Activated CD8-positive, alpha-beta memory T cell treated with anti-CD3 and anti-CD28 coated beads for 24 hours (primary cell): ENCODE data around the gene XKR8.
A peak's percentile ranks its signal among the peaks of the same experiment; 100 is the strongest.

ENCODE experiments used
- DNase-seq: peaks from one replicate; pipeline ENCODE4 v3.0.0-alpha.2; 2020

XKR8 gene, protein sequence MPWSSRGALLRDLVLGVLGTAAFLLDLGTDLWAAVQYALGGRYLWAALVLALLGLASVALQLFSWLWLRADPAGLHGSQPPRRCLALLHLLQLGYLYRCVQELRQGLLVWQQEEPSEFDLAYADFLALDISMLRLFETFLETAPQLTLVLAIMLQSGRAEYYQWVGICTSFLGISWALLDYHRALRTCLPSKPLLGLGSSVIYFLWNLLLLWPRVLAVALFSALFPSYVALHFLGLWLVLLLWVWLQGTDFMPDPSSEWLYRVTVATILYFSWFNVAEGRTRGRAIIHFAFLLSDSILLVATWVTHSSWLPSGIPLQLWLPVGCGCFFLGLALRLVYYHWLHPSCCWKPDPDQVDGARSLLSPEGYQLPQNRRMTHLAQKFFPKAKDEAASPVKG

DNA sequence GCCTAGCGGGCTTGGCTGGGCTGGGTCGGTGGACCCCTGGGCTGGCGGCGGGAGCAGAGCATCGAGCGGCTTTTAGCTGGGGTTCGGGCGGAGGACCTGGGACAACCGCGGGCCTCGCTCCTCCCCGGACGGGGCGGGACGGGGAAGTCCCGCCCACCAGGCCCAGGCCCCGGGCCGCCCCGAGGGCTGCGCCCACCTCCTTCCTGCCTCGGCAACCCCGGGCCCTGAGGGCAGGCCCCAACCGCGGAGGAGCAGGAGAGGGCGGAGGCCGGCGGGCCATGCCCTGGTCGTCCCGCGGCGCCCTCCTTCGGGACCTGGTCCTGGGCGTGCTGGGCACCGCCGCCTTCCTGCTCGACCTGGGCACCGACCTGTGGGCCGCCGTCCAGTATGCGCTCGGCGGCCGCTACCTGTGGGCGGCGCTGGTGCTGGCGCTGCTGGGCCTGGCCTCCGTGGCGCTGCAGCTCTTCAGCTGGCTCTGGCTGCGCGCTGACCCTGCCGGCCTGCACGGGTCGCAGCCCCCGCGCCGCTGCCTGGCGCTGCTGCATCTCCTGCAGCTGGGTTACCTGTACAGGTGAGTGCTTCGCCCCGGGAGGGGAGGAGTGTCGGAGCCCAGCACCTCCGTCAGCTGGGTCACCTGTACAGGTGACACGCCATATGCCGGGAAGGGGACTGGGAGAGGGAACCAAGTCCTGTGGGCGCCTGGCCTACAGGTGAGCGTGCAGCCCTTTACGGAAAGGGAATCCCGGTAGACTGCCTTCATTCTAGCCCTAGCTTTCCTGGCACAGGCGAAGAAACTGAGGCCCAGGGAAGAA is at the start of gene XKR8:
Gene XKR8, plus strand, starts transcription at position 182 of the 812 bp plus-strand sequence. Its CDS starts 97 bp downstream, at position 279.
- DNase-seq = peak; percentile 93

DNA sequence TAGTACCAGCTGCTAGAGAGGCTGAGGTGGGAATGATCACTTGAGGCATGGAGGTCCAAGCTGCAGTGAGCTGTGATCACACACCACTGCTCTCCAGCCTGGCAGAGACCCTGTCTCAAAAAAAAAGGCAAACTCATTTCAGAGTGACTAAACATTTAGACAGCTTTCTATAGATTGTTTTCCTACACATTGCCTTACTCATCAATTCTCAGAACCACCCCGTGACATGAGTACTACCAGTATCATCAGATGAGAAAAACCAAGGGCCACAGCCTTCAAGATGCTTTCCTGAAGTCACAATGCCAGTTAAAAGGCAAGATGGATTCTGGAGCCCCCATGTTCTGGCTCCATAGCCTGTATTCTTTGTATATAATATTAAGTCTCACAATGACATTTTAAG is 47.3 kb upstream of the XKR8 start:
- DNase-seq = no peak

DNA sequence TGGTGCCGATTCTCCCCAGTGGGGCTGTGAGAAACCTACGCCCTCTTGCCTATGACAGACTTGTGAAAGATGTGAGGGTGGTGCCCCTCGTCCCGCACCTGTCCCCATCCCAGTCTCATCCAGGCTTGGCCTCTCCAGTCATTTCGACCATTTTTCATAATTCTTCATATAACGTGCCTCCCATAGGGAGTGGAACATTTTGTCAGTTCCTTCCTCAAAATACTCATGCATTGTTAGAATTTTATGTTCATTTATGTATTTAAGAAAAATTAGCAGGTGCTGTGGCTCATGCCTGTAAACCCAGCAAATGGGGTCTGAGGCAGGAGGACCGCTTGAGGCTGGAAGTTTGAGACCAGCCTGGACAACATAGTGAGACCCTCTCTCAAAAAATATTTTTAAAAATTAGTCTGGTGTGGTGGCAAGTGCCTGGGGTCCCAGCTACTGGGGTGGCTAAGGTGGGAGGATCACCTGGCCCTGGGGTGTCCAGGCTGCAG is 44.6 kb upstream of the XKR8 start:
- DNase-seq = no peak

DNA sequence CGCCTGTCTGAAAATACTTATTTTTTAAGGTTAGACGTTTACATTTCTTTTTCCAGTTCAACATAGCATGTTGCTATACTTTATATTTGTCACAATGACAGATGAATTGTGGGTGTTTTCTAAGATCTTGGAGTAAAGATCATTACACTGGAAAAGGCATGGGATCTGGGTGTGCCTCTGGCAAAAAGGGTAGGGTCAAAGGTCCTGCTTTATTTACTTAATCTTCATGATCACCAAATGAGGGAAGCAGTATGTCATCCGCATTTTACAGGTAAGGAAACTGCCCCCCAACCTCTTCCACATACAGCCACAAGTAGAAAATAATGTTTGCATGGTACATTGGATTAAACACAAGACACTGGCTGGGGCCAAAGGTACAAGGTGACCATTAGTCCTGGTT is 37.5 kb upstream of the XKR8 start:
- DNase-seq = no peak

DNA sequence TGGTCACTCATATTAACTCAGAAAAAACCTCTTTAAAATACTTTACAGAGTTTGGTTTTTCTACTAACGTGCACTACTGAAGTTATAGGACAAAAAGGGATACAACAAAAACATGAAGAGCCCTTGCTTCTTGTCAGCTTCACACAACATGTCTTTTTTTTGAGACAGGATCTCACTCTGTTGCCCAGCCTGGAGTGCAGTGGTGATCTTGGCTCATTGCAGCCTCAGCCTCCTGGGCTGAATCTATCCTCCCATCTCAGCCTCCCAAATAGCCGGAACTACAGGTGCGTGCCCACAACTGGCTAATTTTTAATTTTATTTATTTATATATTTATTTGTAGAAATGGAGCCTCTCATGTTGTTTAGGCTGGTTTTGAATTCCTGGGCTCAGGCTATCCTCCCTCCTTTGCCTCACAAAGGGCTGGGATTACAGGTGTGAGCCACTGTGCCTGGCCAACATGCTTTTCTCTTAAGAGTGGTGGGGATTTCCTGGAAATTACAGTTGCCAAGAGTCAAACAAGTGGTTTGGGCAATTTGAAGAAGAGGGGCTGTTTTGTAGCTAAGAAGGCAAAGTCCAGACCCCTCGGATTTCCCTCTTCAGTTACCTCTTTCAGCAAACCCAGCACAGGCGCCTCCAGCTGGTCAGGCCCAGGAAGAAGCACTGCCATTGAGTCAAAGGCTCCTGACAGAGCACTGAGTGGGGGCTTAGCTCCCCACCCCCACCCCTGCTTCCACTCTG is 31.4 kb upstream of the XKR8 start:
- DNase-seq = no peak

DNA sequence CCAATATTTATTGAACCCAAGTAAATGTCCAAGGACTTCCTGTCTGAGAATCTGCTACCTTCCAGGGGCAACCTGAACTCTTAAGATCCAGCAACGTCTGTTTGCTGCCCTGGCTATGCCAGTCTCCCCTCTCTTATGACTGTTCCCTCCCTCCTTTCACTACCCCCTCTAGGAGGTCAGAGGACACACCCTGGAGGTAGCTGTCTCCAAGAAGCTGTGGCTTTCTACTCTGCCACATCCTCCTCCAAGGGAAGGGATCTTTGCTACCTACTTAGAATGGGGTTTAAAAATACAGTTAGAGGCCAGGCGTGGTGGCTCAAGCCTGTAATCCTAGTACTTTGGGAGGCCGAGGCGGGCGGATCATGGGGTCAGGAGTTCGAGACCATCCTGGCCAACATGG is 28.6 kb upstream of the XKR8 start:
- no peak for DNase-seq

DNA sequence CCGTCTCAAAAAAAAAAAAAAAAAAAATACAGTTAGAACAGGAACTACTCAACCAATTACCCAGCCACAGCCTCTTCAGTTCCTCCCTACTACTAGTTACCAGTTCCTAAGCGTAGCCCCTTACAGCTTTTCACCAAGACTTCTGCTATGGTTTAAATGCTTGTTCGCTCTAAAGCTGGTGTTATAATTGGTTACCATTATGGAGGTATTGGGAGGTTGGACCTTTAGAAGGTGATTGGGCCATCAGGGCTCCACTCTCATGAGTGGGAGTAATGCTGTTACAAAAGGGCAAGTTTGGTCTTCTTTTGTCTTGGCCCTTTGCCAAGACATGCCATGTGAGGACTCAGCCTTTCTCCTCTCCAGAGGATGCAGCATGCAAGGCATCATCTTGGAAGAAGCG is 28.0 kb upstream of the XKR8 start:
- no peak for DNase-seq

DNA sequence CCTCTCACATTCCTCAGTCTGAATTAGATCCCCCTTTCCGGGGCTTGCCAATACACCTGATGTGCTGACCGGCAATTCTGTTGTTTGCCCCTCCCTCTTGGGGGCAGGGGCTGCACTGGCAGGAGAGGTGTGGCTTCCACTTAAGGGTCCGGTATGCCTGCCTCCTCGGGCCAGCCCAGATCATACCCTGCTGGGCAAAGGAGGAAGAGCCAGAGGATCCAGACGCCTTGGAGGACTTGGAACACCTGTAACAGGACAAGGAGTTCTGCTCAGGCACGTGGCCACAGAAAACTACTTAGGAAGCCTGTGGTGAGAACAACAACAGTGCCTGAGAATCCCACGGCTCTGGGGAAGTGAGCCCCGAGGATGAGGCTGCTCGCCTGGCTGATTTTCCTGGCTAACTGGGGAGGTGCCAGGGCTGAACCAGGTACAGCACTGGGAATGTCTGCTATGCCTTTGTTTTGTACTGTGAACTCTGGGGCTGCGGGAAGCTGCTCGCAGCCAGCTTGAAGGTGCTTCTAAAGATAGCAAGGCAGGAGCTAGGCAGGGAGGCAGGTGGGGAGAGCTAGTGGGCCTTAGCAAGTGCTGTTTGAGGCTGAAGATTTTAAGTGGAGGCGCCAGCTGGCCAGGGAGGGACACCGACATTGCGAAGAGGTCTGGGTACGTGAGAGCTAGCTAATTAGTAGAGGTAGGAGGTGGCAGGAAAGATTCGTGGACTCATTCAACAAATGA is 24.8 kb upstream of the XKR8 start, which contains the start of gene SMPDL3B:
Gene SMPDL3B, plus strand, starts transcription at position 183 of the 732 bp plus-strand sequence. Its CDS starts 184 bp downstream, at position 367.
- DNase-seq = no peak

DNA sequence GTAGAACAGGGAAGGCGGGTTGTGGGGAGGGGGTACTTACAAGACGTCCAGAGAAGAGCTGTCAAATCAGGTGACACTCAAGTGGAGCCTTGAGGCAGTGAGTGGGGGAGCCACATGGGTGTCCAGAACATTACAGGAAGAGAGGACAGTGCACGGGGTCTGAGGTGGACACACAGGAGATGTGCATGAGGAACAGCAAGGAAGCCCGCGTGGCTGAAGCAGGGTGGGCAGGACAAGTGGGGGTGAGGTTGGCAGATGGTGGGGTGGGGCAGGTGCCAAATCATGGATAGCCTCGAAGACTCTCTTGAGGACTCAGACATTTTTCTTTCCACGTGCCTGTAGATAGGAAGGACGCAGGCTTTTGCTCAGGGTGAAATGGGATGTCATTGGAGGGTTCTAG is 24.1 kb upstream of the XKR8 start:
- no peak for DNase-seq

DNA sequence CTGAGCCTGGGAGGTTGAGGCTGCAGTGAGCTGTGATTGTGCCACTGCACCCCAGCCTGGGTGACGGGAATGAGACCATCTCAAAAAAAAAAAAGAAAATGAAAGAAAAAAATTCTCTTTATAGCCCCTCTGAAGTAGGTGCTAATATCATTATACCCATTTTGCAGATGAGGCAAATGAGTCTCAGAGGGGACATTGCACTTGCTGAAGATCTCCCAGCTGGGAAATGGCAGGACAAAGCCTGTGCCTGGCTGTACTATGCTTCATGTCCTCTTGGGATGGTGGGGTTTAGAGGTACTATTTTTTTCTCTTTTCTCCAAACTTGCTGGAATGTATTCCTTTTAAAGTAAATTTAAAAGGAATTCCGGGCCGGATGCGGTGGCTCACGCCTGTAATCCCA is 23.4 kb upstream of the XKR8 start:
- no peak for DNase-seq

DNA sequence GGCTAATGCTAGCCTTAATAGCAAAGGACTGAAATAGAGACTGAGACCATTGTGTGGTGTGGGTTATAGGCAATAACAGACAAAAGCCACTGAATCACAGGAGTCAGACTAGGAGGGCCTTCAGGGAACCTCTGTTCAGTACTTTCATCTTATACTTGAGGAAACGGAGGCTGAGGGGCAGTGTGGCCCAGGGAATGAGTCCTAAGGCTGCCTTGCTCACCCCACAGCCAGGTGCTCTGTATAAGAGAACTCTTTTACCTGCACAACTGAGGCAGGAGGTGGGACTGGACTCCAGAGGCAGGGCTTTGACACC is 22.3 kb upstream of the XKR8 start:
- DNase-seq = no peak

DNA sequence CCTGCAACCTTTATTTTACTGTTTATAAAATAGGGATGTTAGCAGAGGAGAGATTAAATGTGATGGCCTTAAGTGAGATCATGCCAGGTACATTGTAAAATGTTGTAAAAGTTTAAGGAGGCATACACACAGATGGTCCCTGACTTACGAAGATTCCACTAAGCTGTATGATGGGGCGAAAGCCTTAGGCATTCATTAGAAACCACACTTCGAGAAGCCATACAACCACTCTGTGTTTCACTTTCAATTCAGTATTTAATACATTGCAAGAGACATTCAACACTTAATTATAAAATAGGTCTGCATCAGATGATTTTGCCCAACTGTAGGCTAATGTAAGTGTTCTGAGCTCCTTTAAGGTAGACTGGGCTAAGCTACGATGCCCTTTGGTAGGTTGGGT is 21.3 kb upstream of the XKR8 start:
- DNase-seq = no peak

DNA sequence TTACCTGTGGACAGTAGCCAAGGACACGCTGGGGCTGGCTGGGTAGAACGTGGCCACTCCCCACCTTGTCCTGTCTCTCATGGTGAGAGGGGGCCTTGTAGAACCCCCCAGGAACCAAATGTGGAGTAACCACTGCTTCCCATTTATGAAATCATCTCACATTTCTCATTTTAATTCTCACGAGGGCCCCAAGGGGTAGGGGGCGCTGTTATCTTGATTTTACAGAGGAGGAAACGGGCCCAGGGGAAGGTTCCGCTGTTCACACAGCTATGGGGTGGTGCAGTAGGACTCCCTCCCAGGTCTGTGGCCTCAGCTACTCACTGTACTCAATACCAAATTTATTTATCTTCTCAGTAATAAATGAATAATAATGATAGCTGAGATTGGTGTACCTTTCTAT is 19.5 kb upstream of the XKR8 start:
- peak; percentile 85 for DNase-seq

DNA sequence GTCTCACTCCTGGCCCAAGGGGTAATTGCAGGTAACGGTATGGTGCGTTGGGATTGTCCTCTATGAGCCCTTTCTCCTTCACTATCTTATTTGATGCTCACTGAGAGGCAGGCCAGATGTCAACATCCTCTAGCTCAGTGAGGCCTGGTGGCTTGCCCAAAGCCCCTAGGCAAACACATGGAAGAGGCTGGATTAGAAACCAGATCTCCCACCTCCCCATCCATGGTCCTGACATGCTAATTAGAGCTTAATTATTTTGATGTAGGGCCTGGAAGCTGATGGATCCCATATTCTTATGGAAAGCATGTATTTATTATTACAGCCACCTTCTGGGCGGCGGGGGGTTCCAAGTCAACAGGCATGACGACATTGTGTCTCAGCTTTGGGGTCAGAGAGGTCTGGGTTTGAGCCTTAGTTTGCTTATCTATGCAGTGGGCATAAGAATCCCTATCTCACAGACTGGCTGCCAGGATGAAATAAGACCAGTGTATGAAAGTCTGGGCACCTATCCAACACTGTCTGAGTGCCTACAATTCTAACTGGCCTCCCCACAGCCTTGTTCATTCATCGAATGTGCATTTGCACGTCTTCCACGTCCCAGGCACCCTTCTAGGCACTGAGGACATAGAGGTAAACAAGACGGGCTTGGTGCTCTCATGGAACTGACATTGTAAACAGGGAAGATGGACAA is 18.8 kb upstream of the XKR8 start:
- DNase-seq = no peak

DNA sequence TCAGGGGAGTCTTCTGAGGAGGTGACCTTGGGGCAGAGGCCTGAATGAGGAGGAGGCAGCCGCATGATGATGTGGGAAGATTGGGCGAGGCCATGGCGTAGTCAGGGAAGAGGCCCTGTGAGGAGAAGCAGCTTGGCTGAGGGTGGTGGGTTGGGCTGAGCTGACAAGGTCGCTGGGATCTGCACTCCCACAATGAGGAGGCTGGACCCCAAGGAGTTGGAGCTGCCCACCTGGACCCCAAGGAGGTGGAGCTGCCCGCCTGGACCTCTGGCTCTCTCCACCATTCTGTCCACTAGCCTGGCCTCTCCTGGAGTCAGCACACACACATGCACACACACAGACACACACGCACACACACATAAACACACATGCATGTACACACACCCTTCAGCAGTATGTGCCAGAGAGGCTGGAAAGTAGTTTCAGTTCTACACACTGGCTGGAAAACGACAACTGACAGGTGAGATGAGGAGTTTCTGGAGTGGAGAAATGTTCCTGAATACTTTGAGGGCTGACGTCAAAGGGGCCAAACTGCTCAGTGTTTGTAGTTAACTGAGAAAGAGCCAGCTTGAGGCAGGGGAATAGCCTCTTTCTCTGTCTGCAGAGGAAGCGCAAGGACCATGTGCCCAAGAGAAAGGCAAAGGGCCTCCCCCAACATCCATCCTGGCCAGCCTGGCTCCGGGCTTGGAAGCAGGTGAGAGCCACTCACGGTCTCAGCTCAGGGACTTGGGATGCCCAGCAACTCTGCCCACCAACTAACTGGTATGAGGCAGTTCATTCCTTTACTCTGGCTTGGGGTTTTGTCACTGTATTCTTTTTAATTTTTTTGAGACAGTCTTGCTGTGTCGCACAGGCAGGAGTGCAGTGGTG is 17.9 kb upstream of the XKR8 start:
- no peak for DNase-seq

DNA sequence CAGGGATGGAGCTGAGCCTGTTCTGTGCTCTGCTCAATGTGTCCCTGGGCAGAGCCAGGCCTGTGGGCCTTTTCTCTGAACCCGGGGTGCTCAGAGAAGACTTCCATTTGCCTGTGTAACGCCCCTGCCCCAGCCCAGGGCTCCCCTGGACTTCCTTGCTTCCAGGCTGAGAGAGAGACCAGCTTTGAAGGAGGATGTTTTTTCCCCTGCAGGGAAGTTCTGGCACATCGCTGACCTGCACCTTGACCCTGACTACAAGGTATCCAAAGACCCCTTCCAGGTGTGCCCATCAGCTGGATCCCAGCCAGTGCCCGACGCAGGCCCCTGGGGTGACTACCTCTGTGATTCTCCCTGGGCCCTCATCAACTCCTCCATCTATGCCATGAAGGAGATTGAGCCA is 14.8 kb upstream of the XKR8 start:
- no peak for DNase-seq

DNA sequence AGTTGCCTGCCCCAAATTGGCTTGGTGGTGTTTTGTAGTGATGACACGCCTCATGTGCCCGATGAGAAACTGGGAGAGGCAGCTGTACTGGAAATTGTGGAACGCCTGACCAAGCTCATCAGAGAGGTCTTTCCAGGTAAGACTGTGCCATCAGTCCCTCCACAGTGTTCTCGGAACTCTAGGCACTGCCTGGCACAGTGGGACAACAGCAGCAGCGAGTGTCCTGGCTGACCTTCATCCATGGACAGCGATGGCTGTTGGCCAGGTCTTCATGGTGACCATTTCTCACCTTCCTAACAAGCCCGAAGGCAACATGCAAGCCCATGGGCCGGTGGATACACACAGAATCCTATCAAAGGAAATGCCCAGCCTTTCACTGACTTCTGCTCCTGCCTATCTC is 10.7 kb upstream of the XKR8 start:
- DNase-seq = no peak

DNA sequence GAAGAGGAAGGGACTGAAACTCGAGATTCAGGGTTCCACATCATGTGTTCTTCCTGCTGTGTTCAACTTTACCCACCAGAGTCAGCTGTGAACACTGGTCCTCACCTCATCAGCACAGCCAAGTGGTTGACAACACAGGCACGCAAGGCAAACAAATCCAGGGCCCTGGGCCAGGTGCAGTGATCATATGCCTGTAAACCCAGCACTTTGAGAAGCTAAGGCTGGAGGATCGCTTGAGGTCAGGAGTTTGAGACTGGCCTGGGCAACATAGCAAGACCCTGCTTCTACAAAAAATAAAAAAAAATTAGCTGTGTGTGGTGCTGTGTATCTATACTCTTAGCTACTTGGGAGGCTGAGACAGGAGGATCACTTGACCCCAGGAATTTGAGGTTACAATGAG is 8.4 kb upstream of the XKR8 start:
- DNase-seq = no peak

DNA sequence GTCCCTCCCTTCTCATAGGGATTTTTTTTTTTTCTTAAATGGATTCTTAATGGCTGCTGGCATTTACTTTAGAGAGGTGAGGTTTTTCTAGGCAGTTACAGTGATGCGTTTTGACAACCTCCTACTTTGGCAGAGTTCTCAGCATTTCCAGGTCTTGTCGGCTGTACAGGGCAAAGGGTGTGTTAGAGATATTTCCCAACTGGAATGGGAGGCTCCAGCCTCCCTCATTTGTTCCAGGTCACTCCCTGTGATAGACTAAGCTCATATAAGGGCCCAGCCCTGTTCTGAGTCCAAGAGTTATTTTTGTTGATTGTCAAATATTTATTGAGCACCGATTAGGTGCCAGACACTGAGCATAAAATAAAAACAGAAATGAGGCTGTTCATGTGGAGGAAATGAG is 7.6 kb upstream of the XKR8 start:
- no peak for DNase-seq

DNA sequence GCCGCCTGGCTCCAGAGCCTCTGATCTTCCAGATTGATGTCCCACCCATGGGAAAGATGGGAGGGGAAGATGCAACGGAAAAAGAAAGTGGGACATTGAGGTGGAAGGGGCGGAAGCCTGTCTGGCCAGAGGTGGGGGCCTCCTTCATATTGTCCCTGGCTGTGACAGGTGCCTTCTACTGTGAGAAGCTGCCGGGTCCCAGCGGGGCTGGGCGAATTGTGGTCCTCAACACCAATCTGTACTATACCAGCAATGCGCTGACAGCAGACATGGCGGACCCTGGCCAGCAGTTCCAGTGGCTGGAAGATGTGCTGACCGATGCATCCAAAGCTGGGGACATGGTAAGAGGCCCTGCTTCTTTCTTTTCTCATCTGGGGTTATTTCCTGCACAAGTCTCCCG is 5.6 kb upstream of the XKR8 start:
- no peak for DNase-seq

DNA sequence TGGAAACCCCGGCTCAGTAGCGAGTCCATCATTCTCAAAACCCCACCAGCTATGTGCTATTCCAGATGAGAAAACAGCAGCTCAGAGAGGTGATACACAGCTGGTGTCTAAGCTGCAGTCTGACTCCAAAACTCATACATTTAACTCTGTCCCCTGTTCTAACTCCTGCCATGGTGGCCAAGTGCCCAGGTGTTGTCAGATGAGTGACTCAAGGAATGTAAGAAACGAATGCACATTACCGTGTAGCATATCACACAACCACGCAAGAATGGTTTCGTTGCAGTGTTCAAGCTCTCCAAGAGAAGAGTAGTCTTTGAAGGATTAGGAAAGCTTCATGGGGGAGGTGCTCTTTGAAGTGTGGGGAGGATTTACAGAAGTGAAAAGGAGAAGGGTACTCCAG is 4.7 kb upstream of the XKR8 start:
- no peak for DNase-seq
